T follicular helper cell (primary cell): Measurements from ENCODE around the gene SPTBN2.

Experiments used
- DNase-seq: peaks from one replicate; pipeline ENCODE4 v3.0.0-alpha.2; 2020; ENCODE audit warnings: low read depth

Gene SPTBN2

DNA sequence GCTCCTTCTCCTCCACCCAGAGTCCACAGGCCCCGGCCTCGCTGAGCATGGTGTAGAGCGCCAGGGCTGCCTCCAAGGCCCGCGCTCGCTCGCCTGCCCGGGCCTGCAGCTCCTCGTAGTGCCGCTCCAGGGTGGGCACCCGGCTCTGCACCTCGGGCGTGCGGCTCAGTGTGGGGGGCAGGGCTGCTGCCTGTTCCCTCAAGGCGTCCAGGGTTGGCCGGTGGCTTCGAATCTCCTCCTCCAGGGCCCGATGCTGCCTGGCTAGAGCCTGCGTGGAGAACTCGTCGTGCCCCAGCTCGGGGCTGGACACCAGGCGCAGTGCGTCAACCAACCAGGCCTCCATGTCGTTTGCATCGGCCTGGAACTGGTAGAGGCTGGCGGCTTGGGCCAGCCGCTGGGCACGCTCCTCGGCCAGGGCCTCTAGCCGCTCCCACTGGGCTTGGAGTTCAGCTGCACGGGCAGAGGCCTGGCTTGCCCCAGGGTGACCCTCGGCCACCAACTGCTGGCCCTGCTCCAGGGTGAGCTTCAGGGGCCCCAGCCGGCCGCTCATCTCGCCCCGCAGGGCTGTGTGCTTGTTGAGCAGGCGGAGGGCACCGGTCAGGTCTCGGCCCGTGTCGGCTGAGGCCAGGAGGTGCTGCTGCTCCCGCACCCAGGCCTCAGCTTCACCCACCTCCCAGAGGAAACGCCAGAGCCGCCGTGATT lies 24.2 kb downstream of the SPTBN2 start:
- DNase-seq, result no peak

DNA sequence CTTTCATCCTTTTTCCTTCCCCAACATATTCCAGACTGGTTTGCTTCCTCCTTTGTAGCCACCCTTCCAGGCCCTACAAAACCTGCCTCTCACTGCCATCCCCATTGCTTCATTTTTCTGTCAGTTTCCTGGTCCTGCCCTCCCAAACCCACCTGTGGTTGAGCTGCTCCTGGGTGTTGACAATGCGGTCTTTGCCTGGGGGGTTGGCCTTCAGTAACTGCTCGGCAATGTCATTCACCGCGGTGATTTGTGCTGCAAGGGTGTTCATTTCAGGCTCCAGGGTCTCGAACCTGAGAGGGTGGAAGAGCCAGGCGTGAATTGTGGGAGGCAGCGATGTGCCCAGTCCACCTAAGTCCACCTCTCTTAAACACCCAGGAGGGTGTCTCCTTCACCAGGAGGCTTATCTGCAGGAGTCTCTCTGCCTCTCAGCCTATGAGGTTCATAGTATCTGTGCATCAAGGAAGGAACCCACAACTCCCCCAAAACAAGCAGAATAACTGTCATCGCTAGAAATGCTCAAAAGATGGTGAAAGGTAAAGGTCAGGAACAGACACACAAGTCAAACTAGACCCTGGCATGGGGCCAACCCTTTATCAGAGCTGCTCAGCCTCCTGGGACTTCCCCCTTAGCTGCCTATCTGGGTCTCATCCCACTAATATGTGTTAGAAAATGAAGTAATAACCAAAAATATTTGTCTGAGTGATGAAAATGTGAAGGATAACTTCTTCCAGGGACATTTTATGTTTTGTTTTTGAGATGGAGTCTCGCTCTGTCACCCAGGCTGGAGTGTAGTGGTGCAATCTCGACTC lies 27.4 kb downstream of the SPTBN2 start:
- no peak for DNase-seq

DNA sequence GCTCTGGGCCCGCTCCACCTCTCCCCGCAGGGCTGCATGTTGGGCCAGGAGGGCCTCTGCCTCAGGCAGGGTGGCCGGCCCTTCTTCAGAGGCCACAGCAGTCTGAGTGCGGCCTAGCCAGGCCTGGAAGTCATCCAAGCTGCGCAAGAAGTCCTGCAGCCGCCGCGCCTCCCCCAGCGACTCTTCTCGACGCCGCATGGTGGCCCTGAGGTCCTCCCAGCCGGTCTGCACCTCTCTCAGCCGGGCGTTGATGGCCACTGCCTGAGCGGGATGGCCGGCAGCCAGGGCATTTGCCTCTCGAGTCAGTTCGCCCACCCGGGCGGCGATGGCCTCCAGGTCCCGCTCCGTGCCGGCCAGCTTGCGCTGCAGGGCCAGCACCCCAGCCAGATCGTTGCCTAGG lies 28.3 kb downstream of the SPTBN2 start:
- DNase-seq, result no peak

DNA sequence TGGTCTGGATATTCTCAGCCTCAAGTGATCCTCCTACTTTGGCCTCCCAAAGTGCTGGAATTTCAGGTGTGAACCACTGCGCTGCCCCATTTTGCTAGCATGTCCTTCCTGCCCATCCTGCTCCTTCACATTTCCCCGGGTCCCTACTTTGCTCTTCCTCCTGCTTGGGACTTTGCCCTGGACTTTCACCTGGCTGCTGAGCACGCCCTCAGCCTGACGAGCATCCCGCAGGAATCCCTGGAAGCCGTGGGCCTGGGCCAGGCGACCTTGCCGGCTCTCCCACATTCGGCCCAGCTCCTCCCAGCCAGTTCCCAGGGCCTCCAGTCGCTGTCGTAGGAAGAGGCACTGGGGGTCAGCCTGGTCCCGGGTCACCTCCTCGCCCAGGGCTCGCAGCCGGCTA lies 28.7 kb downstream of the SPTBN2 start:
- DNase-seq, result no peak

DNA sequence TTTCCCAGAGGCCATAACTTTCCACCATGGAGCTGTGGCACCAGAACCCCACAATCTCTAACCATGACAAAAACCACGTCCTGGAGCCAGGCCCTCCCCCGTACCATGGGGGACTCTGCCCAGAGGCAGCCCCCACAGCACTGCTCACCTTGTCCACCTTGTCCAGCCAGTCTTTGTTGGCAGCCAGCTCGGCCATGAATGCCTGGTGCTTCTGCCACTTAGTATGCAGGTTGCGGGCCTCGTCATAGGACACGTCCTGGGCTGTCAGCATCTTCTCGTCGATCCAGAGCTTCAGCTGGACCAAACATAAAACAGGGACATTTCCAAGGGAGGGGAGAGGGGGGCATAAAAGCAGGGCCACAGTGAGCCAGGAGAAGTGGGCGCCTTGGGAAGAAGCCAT lies 30.5 kb downstream of the SPTBN2 start:
- DNase-seq, result no peak

DNA sequence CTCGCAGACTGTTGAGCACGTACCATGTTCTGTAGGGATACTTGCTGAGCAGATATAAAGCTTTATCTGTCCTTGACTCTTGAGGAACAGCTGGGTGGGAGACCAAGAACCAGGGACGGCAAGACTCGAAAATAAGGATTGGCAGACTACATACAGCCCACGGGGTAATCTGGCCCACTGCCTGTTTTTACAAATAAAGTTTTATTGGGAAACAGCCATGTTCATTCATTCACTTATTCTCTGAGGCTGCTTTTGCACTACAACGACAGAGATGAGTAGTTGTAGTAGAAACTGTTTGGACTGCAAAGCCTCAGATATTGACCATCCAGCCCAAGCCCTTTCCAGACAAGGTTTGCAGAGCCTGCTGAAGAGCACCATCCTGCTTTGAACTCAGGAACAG lies 31.0 kb downstream of the SPTBN2 start:
- no peak for DNase-seq

DNA sequence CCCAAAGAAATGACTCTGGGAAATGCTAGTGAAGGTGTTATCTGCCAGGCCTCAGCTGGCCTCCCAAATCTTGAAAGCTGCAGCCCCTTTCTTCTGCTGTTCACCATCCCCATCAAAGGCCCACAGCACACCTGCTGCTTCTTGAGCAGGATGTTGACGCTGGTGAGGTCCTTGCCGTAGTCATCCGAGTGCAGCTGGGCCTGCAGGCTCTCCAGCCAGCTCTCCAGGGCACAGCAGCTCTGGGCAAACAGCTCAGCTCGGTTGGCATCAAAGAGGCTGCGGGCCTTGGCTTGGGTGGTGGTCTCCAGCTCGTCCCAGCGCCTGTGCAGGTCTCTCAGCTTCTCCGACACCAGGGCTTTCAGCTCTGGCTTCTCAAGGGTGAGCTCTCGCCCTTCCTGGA lies 32.9 kb downstream of the SPTBN2 start:
- no peak for DNase-seq

DNA sequence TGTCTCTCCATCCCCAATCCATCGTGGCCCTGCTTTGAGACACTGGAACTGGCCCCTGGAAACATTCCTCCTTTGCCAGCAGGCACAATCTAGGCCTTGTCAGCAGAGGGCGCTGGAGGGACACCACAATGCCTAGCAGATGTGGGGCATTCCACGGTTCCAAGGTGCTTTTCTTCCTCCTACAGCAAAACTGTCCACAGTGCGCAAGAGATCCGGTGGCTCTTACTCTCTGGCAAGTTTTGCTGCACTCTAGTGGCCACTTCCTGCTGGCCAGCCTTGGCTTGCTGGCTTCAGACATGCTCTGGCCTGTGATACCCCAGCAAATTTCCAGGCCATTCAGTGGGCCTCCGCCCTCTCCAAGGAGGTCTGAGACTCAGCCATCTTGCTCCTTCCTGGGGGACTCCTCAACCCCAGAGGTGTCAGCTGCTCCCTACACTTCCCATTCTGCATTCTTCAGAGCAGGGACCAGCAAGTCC lies 34.2 kb downstream of the SPTBN2 start:
- peak; percentile 77 for DNase-seq

DNA sequence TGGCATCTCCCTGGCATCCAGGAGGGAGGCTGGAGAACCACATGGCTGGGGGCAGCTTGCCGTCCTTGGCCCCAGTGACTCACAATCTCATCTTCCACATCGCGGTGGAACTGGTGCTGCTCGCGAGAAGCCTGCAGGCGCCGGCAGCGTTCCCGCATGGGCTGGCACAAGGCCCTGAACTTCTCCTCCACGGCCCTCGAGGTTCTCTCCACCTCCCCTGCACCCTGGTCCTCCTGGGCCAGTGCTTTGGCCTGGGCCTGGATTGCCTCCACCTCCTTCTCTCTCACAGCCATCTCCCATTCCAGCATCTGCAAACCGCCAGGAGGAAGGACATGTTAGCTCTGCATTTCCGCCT lies 35.0 kb downstream of the SPTBN2 start:
- no peak for DNase-seq

DNA sequence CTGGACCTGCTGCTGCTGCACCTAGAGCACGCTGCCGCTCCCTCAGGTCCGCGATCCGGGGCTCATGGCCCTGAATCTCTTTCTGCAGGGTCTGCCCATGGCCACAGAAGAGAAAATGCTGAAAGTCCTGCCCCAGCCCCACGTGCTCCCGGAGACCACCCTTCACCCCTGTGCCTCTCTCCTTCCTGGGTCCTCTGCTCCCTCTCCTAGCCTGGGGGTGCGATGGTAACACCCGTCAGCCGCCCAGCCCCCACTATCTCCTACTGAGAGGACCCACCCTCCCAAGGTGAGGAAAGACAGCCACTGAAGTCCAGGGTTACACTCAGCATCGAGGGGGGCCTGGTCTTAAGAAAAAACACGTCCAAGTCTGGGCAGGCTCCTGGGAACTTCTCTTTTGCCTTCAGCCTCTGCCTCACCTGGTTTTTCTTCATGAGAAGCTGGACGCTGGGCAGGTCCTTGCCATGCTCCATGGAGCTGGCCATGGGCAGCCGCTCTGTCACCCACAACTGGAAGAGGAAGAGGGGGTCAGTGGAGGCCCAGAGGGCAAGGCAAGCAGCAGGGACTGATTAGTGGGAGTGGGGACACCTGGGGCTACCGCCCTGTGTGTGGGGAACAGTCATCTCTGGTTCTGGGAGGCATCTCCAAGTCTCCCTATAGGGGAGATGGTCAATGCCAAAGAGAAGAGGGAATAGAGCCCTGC lies 35.5 kb downstream of the SPTBN2 start:
- no peak for DNase-seq

DNA sequence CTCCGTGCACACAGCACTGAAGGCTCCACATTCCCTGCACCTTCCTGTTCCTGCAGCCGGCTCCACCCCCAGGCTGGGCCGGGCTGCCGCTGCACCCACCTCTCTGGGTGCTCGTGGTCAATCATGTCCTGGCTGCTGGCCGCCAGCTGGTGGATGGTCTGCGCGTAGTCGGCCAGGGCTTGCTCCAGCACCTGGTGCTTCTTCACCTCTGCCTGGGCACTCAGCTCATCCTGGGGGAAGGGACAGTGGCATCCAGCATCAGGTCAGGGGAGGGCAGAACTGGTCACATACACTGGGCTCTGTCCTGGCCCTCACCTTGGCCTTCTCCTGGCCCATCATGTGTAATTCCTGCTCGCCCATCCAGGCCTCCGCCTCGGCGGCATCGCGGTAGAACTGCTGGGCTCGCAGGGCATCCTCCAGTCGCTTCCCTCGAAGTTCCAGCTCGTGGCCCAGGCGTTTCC lies 36.1 kb downstream of the SPTBN2 start:
- no peak for DNase-seq

DNA sequence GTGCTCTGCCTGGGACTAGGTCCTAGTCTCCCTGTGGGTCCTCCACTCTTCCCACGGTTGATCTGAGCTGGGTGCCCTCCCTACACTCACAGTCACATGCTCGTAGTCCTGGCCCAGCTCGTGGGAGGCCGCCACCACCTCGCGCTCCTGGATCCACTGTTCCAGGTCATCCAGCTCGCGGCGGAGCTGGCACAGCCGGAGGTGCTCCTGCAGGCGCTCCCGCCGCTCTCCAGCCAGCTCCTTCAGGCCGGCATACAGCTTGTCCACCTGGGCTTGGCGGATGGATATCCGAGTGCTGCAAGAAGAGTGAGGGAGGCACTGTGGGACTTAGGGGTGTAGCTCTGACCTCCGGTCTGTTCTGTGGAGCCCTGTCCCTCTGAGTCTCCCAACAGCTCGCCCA lies 36.6 kb downstream of the SPTBN2 start:
- DNase-seq, result no peak

DNA sequence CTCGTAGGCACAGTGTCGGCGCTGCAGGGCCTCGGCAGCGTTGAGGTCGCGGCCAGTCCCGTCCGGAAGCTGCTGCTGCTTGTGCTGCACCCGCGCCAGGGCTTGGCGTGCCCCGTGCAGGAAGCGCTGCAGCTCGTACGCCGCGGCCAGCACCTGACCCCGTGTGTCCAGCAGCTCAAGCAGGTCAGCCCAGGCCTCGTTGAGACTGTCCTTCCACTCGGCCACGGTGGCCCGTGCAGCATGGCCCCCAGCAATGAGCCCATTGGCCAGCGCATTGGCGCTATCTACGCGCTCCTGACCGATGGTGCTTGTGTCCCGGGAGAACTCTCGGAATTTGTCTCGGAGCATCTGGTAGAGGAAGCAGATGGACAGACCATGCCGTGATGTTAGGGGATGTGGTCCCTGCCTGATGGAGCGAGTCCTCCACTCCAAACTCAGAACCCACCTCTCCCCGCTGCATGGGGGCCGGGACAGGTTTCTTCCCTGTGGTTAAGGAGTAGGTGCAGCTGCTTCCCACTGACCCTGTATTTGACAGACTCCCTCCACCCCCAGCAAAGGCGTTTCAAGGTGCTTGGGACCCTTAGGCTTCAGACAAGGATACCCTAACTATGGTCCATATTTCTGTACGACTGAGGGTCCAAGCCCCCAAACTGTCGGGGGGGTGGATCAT lies 37.6 kb downstream of the SPTBN2 start:
- DNase-seq, result no peak

DNA sequence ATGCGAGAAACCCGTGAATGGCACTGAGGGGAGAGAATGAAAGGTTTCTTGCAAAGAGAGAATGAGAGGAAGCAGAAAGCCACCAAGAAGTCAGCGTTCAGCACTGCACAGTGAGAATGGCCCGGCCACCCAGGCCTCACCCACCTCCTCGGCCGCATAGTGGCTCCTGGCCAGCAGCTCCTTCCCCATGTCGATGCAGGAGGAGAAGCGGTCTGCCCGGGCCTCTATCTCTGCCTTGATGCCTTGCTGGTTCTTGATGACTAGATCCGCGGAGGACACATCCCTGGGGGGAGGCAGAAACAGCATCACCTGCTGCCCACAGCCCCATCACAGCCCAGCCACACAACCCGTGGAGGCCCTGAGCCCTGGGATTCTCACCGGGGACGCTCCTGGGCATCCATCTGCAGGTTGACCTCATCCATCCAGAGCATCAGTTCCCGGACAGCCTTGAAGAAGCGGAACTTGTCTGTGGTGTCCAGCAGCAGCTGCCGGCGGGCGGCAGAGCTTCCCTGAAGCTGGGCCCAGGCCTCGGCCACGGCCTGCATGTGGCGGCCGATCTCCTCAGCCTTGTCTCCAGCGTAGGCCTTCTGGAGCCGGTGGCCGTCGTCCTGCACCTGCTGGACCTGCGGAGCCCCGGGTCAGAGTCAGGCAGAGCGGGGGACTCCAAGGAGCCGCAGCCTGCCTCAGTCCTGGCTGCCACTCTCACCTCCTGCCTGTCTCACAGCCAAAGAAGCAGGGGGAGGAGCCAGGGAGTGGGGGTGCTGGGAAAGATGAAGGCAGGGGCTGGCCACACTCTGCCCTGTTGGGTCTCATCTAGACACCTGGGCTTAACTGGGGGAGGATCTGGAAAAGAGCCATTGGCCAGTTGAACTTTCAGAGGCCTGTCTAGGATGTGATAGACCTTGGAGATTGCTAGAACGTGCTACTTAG lies 39.1 kb downstream of the SPTBN2 start:
- no peak for DNase-seq

DNA sequence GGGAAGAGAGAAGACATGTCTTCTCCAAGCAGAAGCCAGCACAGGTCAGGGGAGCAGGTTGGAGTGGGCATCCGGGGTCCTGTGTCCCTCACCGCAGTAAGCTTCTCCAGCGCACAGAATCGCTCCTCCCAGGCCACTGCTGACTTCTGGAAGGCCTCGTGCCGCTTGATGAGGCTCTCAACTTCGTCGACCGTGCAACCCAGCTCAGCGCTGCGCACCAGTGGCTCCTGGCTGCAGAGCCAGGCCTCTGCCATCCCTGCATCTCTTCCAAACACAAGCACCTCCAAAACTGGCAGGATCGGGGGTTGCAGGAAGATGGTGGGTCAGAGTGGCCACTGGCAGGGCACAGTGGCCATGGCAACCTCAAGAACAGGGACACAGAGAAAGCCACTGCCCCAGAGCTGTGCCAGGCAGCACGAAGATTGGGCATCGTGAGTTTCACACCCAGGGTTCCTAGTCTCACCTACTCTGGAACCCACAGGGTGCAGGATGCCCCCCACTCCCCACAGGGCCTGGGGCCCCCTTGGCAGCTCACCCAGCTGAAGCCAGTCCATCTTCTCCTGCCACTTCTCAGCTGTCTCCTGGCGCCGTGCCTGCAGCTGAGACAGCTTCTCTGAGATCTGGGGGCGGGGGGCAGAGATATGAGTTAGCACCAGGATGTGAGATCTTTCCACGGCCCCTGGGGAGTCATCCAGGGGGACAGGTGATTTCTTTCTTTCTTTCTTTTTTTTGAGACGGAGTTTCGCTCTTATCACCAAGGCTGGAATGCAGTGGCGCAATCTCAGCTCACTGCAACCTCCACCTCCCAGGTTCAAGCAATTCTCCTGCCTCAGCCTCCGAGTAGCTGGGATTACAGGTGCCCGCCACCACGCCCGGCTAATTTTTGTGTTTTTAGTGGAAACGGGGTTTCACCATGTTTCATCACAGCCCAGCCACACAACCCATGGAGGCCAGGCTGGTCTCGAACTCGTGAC lies 40.2 kb downstream of the SPTBN2 start:
- no peak for DNase-seq

DNA sequence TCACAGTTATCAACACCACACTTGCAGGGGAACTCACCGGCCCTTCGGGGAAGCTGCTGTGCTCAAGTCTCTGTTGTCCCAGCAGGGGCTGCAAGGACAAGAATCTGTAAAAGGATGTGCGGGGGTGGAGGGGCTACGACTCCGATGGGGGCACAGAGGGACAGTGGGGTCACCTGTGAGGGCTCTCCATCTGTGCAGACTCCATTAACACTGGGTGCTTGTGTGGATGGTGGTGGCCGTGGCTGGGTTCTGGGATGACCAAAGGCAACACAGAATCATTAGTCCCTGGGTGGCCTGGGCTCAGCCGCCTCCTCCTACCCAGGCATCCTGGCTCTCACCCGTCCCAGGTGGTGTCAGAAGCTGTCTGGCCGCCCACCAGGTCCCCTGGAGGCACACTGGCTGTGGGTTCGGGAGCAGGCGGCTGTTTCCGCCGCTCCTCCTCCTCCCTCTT lies 41.2 kb downstream of the SPTBN2 start:
- no peak for DNase-seq

DNA sequence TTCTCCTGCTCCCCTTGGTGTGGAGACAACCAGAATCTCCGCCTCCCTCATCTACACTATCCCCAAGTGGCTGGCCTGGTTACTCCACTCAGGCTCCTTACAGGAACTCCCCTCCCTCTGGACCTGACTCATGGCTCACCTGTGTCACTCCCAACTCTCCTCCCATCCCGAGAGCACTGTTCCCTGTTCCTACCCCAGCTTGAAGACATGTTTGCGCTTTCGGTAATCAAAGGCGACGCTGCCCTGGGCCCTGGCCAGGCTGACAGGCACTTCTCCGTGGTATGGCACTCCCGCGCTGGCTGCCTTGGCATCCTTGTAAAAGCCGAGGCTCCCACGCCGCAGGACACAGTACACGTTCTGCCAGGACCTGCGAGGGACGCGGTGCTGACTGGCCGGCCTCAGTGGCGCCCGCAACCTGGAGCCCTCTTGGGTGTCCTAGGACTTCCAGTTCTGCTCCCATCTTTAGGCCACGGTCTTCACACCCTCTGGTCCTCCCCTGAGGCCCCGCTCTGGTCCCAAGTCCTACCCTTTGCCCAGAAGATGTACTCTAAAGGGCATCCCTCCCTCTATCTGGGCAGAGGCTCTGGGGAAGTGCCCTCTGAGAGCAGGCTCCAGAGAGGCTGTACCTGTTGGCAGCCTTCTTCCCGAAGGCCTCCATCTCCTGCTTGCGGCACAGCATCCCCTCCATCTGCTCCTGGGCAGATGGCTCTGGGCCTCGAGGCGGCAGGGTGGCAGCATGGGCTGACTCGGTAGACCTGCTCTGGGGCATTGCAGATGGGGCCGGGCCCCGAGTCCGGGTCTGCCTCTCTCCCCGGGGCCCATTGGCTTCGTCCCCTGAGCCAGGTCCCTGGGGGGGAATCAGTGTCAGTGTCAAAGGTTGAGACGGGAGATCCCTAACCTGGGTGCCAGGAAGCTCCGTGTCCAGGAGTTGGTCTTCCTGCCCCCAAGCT lies 41.9 kb downstream of the SPTBN2 start:
- no peak for DNase-seq

DNA sequence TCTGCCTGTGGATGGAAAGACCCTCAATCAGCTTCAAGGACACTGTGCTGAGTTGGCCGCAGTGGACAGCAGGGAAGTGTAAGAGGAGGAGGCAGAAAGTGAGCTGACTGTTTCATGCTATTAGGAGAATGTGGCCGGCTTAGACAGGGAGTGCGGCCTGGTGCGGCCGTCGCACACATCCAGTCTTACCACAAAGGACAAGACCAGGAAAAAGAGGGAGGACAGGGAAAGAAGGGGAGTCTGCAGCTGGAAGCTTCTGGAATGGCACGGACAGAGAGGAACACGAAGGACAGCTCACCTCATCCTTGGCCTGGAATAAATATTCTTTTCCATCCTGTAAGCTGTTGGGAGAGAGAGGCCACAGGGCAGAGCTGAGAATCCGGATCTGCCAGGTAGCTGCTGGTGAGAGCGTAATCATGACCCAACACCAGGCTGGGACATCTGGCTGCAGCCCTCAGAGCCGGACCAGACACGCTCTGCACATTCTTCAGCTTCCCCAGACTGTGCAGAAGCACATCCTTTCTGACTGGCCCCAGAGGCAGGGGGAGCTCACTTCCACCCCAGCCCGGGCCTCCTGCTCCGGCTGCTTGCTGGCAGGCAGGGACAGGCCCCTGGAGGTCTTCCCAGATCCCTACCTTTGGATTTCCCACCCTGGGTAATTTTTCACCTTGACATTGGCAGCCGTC lies 42.8 kb downstream of the SPTBN2 start:
- DNase-seq, result no peak
